C4-2B (cell line): ENCODE data around the gene ETF1.

Source experiments
- CTCF ChIP-seq: fragments of 450-650 bp; conservative IDR thresholded peaks from 2 replicates; pipeline ENCODE4 v1.5.1; 2017; ENCODE audit warnings: mild to moderate bottlenecking
- ZFX ChIP-seq: fragments of 450-650 bp; IDR thresholded peaks from 2 replicates; pipeline ENCODE4 v1.6.1; 2017

GRCh38 chr5:138523406-138523805, 19.6 kb downstream of the ETF1 start:
- TF ChIP-seq CTCF (no peak), ZFX (no peak)
